Ishikawa (cell line): ENCODE results near the gene FIGLA.

Experiments used
- CREB1 ChIP-seq: IDR thresholded peaks from 2 replicates; pipeline ENCODE4 v1.6.1; 2012; ENCODE audit warnings: low read depth
- RAD21 ChIP-seq: IDR thresholded peaks from 2 replicates; pipeline ENCODE4 v1.6.1; 2012; ENCODE audit warnings: low read depth
- YY1 ChIP-seq: IDR thresholded peaks from 2 replicates; pipeline ENCODE4 v1.6.1; 2012; ENCODE audit warnings: low read depth
- TF ChIP-seq, protein P1 (sequence below): IDR thresholded peaks from 2 replicates; pipeline ENCODE4 v1.6.1; 2012; ENCODE audit warnings: low read depth, mild to moderate bottlenecking
- TF ChIP-seq, protein P2 (sequence below): IDR thresholded peaks from 2 replicates; pipeline ENCODE4 v1.6.1; 2012

DNA sequence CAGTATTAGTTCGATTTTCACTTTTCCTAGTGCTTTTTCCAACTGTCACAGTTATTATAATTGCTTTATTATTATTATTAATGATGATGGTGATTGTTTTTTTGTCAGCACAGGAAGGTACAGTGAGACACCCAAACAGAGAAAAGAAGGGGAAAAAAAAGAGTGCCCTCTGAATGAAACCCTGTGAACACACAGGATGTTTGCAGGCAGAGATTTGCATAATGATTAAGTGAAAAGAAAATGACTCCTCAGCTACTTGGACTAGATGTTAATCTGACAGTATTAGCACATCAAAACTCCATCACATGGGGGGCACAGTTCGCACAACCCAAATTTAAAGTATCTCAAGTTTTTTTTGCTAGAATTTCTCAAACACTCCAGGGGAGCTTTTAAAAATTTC is 55.4 kb downstream of the FIGLA start:
- TF ChIP-seq YY1 (no peak), RAD21 (no peak), CREB1 (no peak)
- TF ChIP-seq, protein P1, sequence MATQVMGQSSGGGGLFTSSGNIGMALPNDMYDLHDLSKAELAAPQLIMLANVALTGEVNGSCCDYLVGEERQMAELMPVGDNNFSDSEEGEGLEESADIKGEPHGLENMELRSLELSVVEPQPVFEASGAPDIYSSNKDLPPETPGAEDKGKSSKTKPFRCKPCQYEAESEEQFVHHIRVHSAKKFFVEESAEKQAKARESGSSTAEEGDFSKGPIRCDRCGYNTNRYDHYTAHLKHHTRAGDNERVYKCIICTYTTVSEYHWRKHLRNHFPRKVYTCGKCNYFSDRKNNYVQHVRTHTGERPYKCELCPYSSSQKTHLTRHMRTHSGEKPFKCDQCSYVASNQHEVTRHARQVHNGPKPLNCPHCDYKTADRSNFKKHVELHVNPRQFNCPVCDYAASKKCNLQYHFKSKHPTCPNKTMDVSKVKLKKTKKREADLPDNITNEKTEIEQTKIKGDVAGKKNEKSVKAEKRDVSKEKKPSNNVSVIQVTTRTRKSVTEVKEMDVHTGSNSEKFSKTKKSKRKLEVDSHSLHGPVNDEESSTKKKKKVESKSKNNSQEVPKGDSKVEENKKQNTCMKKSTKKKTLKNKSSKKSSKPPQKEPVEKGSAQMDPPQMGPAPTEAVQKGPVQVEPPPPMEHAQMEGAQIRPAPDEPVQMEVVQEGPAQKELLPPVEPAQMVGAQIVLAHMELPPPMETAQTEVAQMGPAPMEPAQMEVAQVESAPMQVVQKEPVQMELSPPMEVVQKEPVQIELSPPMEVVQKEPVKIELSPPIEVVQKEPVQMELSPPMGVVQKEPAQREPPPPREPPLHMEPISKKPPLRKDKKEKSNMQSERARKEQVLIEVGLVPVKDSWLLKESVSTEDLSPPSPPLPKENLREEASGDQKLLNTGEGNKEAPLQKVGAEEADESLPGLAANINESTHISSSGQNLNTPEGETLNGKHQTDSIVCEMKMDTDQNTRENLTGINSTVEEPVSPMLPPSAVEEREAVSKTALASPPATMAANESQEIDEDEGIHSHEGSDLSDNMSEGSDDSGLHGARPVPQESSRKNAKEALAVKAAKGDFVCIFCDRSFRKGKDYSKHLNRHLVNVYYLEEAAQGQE, result no peak
- TF ChIP-seq, protein P2, sequence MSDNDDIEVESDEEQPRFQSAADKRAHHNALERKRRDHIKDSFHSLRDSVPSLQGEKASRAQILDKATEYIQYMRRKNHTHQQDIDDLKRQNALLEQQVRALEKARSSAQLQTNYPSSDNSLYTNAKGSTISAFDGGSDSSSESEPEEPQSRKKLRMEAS, result no peak
